ENCODE data around the gene KLHL29. TPM values are rescaled to one million over a fixed set of nuclear protein-coding genes. Genes with fewer than 3 reads are reported as not detected.

KLHL29 gene
- total and polyA plus RNA-seq, 10 donors = 1.5 to 30.5 (median 9.4) TPM

DNA sequence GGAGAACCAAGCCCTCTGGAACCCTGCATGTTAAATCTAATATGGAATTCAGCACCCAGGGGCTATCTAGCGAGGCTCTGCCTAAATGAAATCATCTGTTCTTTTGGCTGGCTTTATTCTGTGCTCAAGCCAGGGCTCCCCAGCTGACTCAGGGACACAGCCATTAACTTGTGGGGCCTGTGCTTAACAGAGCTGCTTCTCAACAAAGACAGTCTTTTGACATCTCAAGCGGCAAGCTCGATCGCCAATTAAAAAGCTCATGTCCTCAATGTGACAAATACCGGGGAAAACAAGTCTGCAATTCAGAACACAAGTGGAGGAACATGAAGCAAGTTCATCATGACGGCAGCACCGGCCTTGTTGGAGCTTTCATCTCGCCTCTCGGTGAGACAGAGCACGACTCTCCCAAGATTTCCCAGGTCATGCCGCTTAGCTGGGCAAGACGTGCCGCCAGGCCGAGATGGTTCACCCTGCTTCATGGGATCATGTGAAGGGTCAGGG lies 64.9 kb downstream of the KLHL29 start:
- Histone ChIP-seq H3K4me1 (peaks cover 6 to 39% (median 14%) of the 10 kb centered on the region in 6 donors), H3K9me3 (no peaks in the 10 kb centered on the region), H3K27me3 (replicated peaks in 1 of 7) (peaks cover 0 to 12% (median 0%) of the 10 kb centered on the region in 7 donors), H3K27ac (no peak overlapping the region), H3K4me3 (no peak overlapping the region), H3K36me3 (no peaks in the 10 kb centered on the region)
- no peak for DNase-seq
- intact Hi-C loops (cut with DNase I; ENCODE audit: low total_unique reads) = no loop called here
- 91 to 97% (median 92%) methylated on average over 14 of the region's 14 CpGs for WGBS, 5 donors
- TF ChIP-seq POLR2A (IDR thresholded peaks at IDR 0.05) (no peak), POLR2AphosphoS5 (IDR thresholded peaks at IDR 0.05) (no peak)
- TF ChIP-seq, protein P1, sequence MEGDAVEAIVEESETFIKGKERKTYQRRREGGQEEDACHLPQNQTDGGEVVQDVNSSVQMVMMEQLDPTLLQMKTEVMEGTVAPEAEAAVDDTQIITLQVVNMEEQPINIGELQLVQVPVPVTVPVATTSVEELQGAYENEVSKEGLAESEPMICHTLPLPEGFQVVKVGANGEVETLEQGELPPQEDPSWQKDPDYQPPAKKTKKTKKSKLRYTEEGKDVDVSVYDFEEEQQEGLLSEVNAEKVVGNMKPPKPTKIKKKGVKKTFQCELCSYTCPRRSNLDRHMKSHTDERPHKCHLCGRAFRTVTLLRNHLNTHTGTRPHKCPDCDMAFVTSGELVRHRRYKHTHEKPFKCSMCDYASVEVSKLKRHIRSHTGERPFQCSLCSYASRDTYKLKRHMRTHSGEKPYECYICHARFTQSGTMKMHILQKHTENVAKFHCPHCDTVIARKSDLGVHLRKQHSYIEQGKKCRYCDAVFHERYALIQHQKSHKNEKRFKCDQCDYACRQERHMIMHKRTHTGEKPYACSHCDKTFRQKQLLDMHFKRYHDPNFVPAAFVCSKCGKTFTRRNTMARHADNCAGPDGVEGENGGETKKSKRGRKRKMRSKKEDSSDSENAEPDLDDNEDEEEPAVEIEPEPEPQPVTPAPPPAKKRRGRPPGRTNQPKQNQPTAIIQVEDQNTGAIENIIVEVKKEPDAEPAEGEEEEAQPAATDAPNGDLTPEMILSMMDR (IDR thresholded peaks at IDR 0.05 in 8 of 11, conservative IDR thresholded peaks at IDR 0.05 in 3 of 11) = no peak

DNA sequence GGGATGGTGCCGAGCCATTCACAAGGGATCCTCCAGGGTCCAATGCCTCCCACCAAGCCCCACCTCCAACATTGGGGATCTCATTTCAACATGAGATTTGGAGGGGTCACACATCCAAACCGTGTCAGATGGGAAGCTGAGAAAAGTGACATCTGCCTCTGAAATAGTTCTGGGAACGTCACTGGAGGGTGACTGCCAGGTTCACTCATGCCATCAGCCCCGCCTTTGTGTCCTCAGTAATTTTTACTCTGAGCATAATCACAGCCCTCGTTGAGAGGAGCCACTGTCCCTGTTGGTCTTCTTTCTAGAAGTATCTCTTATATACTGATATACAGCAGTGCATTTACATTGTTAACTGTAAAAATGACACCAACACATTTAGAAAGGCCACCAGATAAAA lies 67.4 kb downstream of the KLHL29 start:
- DNase-seq = no peak
- peaks cover 0 to 20% (median 0%) of the 10 kb centered on the region in 7 donors for H3K27me3 ChIP-seq (replicated peaks in 1 of 7)
- TF ChIP-seq POLR2A (IDR thresholded peaks at IDR 0.05) (no peak), POLR2AphosphoS5 (IDR thresholded peaks at IDR 0.05) (no peak)
- TF ChIP-seq, protein P1 (IDR thresholded peaks at IDR 0.05 in 8 of 11, conservative IDR thresholded peaks at IDR 0.05 in 3 of 11) = no peak
- no peak overlapping the region for H3K27ac ChIP-seq
- intact Hi-C loops (cut with DNase I; ENCODE audit: low total_unique reads) = no loop called here
- no peak overlapping the region for H3K4me3 ChIP-seq
- 58 to 66% (median 64%) methylated on average over 5 of the region's 5 CpGs for WGBS, 5 donors
- H3K9me3 ChIP-seq = no peaks in the 10 kb centered on the region
- H3K4me1 ChIP-seq = peaks cover 6 to 43% (median 14%) of the 10 kb centered on the region in 6 donors
- no peaks in the 10 kb centered on the region for H3K36me3 ChIP-seq

DNA sequence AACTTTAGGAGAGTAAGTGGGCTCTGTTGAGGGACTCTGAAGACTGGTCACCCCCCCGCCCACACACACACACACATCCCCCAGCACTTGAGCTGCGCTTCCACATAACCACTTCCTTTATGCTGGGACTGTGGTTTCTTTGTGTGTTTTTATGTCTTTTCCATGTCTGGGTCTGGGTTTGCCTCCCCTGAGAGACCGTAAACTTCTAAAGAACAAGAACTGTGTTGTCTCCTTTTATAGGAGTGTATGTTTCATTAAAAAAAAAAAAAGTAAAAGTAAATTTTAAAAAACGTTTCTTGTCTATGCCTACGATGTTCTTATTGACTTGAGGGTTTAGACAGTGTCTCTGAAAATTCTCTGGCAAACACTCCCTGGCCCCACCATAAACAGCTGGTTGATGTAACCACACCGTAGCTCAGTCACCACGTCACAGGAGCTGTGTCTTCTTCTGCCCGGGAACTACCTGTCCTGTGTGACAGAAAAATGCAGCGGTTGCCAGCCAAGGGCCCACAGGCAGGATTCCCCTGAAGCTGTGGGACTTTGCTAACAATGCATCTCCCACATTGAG lies 68.0 kb downstream of the KLHL29 start:
- no peak for DNase-seq
- no peak overlapping the region for H3K4me3 ChIP-seq
- TF ChIP-seq, protein P1 (IDR thresholded peaks at IDR 0.05 in 8 of 11, conservative IDR thresholded peaks at IDR 0.05 in 3 of 11) = no peak
- TF ChIP-seq POLR2AphosphoS5 (IDR thresholded peaks at IDR 0.05) = no peak
- no peak for TF ChIP-seq POLR2A (IDR thresholded peaks at IDR 0.05)
- no peaks in the 10 kb centered on the region for H3K9me3 ChIP-seq
- H3K4me1 ChIP-seq = peaks cover 6 to 43% (median 14%) of the 10 kb centered on the region in 6 donors
- no peak overlapping the region for H3K27ac ChIP-seq
- intact Hi-C loops (cut with DNase I; ENCODE audit: low total_unique reads) = no loop called here
- no peaks in the 10 kb centered on the region for H3K36me3 ChIP-seq
- peaks cover 0 to 25% (median 0%) of the 10 kb centered on the region in 7 donors for H3K27me3 ChIP-seq (replicated peaks in 1 of 7)
- WGBS, 5 donors = 19 to 31% (median 26%) methylated on average over 9 of the region's 9 CpGs

DNA sequence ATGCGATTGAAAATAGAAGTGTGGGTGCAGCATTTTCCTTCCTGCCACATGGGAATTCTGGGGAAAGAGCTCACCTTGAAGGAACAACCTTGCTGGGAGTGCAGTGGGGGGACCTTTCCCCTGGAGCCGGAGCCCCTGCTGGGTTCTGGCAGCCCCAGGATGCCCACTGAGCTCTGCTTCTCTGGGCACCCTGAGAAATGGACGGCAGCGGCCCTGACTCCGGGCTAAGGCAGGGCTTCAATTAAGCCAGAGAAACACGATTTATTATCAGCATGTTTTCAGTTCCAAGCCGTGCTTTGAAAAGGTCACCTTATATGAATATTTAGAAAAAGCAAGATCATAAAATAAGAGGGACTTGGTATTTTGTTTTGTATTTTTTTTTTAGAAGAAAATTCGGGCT lies 68.5 kb downstream of the KLHL29 start:
- Histone ChIP-seq H3K4me3 (no peak overlapping the region), H3K27me3 (replicated peaks in 1 of 7) (peaks cover 0 to 25% (median 0%) of the 10 kb centered on the region in 7 donors), H3K9me3 (no peaks in the 10 kb centered on the region), H3K27ac (no peak overlapping the region), H3K36me3 (no peaks in the 10 kb centered on the region), H3K4me1 (peaks cover 6 to 43% (median 14%) of the 10 kb centered on the region in 6 donors)
- no peak for DNase-seq
- TF ChIP-seq, protein P1 (IDR thresholded peaks at IDR 0.05 in 8 of 11, conservative IDR thresholded peaks at IDR 0.05 in 3 of 11) = no peak
- no peak for TF ChIP-seq POLR2AphosphoS5 (IDR thresholded peaks at IDR 0.05)
- TF ChIP-seq POLR2A (IDR thresholded peaks at IDR 0.05) = no peak
- intact Hi-C loops (cut with DNase I; ENCODE audit: low total_unique reads) = no loop called here
- 57 to 66% (median 62%) methylated on average over 8 of the region's 8 CpGs for WGBS, 5 donors
